Lung (tissue), 12 donors: ENCODE results near the gene SARDH. TPM values are rescaled to one million over a fixed set of nuclear protein-coding genes. Genes with fewer than 3 reads are reported as not detected.

Experiments
- ATAC-seq: fragments of 200-7000 bp; cut with Tn5 transposase; one replicate; pipeline ENCODE4 v1.9.1; 2020; ENCODE audit warnings: moderate number of reproducible peaks; ENCODE audit not compliant: insufficient read depth, low FRiP score
- DNase-seq, 3 donors: peaks; one replicate each; pipeline ENCODE4 v3.0.0-alpha.2; 2013 to 2017
- H3K27ac ChIP-seq, 2 donors: one replicate each; pipeline ENCODE4 v1.5.1; 2013; ENCODE audit warnings: mild to moderate bottlenecking in 2 of 2, moderate library complexity in 2 of 2, control low read depth in 1 of 2, inconsistent platforms in 1 of 2, low read depth in 1 of 2, low read length in 1 of 2
- H3K27me3 ChIP-seq, 3 donors: one replicate each; pipeline ENCODE4 v1.5.1; 2013; ENCODE audit warnings: low read length in 2 of 3; ENCODE audit not compliant: control insufficient read depth in 3 of 3, insufficient read depth in 3 of 3
- H3K36me3 ChIP-seq, 4 donors: one replicate each; pipeline ENCODE4 v1.5.1; 2013; ENCODE audit warnings: low read length in 4 of 4, mild to moderate bottlenecking in 1 of 4, moderate library complexity in 1 of 4; ENCODE audit not compliant: control insufficient read depth in 4 of 4, insufficient read depth in 4 of 4
- H3K4me1 ChIP-seq, 5 donors: one replicate each; pipeline ENCODE4 v1.5.1; 2013; ENCODE audit warnings: low read length in 5 of 5, mild to moderate bottlenecking in 2 of 5, moderate library complexity in 1 of 5; ENCODE audit not compliant: control insufficient read depth in 5 of 5, insufficient read depth in 5 of 5
- H3K4me3 ChIP-seq: one replicate; pipeline ENCODE4 v1.5.1; 2013; ENCODE audit warnings: mild to moderate bottlenecking, control low read depth, moderate library complexity
- H3K9ac ChIP-seq, 2 donors: one replicate each; pipeline ENCODE4 v1.5.1; 2013; ENCODE audit warnings: low read length in 2 of 2, control low read depth in 1 of 2; ENCODE audit not compliant: insufficient read depth in 1 of 2
- H3K9me3 ChIP-seq, 4 donors: one replicate each; pipeline ENCODE4 v1.5.1; 2013; ENCODE audit warnings: low read length in 3 of 4, mild to moderate bottlenecking in 1 of 4, moderate library complexity in 1 of 4; ENCODE audit not compliant: control insufficient read depth in 4 of 4, insufficient read depth in 3 of 4
- CTCF ChIP-seq: IDR thresholded peaks from 2 replicates; pipeline ENCODE4 v1.5.1; 2012; ENCODE audit warnings: mild to moderate bottlenecking; ENCODE audit errors: control extremely low read depth, extremely low read depth
- WGBS, 2 donors: extraction: QIAGEN DNeasy Blood & Tissue Kit; methylation state at CpG; one replicate each; pipeline ENCODE4 v1.1.7; 2013; 5-methylcytosine and 5-hydroxymethylcytosine counted together
- polyA plus RNA-seq, 2 donors: library from polyadenylated mRNA; stranded (reverse); fragments of 200-250 nt; gene quantifications; one replicate each; pipeline ENCODE4 v1.2.1, GENCODE V29; 2013
- total RNA-seq, 2 donors: library from RNA; depleted of rRNA in 1 of 2; stranded (reverse); fragments of >200 nt in 1 of 2; gene quantifications; one replicate each; pipeline ENCODE4 v1.2.1, GENCODE V29; 2014 to 2021
- donor health status: control.
- donor health status: control.
- donor health status: Bipolar disorder and iron deficiency.
- donor health status: healthy.
- donor health status: DM: yes; HTN: yes; CAD: no.

Gene SARDH
- total and polyA plus RNA-seq, 4 donors = 1.8 to 8.4 (median 4.7) TPM

GRCh38 chr9:133696071-133696472 is 42.1 kb downstream of the SARDH start:
- Histone ChIP-seq H3K9me3 (no peaks in the 10 kb centered on the region), H3K4me1 (peaks cover 0 to 11% (median 4%) of the 10 kb centered on the region in 5 donors), H3K36me3 (peaks cover 0 to 7% (median 3%) of the 10 kb centered on the region in 4 donors), H3K27me3 (no peaks in the 10 kb centered on the region), H3K27ac (no peak overlapping the region), H3K9ac (no peak overlapping the region), H3K4me3 (no peak overlapping the region)
- DNase-seq = no peak
- no peak for ATAC-seq
- WGBS, 2 donors = 87 to 95% methylated on average over 12 of the region's 12 CpGs
- TF ChIP-seq CTCF = no peak

- Histone ChIP-seq H3K9me3 (no peaks in the 10 kb centered on the region), H3K4me1 (peaks cover 0 to 21% (median 0%) of the 10 kb centered on the region in 5 donors), H3K36me3 (peaks cover 0 to 7% (median 3%) of the 10 kb centered on the region in 4 donors), H3K27ac (no peak overlapping the region), H3K4me3 (no peak overlapping the region), H3K9ac (no peak overlapping the region), H3K27me3 (no peaks in the 10 kb centered on the region)
- DNase-seq = no peak
- ATAC-seq = no peak
- TF ChIP-seq CTCF = no peak
- 64 to 78% methylated on average over 3 of the region's 3 CpGs for WGBS, 2 donors
Measured at GRCh38 chr9:133694686-133695085, 43.5 kb downstream of the SARDH start.

GRCh38 chr9:133693703-133694529 is 44.2 kb downstream of the SARDH start:
- Histone ChIP-seq H3K36me3 (peaks cover 0 to 7% (median 3%) of the 10 kb centered on the region in 4 donors), H3K27me3 (no peaks in the 10 kb centered on the region), H3K4me1 (peaks cover 0 to 28% (median 0%) of the 10 kb centered on the region in 5 donors), H3K4me3 (no peak overlapping the region), H3K27ac (no peak overlapping the region), H3K9ac (no peak overlapping the region), H3K9me3 (no peaks in the 10 kb centered on the region)
- no peak for ATAC-seq
- WGBS, 2 donors = 93 to 95% methylated on average over 32 of the region's 32 CpGs
- DNase-seq = no peak
- TF ChIP-seq CTCF = no peak
